ENCODE measurements around the gene LOX.

GRCh38 chr5:122073018-122073417, 5.0 kb downstream of the LOX start:
- TF ChIP-seq, protein P1, sequence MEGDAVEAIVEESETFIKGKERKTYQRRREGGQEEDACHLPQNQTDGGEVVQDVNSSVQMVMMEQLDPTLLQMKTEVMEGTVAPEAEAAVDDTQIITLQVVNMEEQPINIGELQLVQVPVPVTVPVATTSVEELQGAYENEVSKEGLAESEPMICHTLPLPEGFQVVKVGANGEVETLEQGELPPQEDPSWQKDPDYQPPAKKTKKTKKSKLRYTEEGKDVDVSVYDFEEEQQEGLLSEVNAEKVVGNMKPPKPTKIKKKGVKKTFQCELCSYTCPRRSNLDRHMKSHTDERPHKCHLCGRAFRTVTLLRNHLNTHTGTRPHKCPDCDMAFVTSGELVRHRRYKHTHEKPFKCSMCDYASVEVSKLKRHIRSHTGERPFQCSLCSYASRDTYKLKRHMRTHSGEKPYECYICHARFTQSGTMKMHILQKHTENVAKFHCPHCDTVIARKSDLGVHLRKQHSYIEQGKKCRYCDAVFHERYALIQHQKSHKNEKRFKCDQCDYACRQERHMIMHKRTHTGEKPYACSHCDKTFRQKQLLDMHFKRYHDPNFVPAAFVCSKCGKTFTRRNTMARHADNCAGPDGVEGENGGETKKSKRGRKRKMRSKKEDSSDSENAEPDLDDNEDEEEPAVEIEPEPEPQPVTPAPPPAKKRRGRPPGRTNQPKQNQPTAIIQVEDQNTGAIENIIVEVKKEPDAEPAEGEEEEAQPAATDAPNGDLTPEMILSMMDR (IDR thresholded peaks at IDR 0.05), result no peak
- TF ChIP-seq POLR2A (IDR thresholded peaks at IDR 0.05), result no peak
- no peak for TF ChIP-seq POLR2AphosphoS5 (IDR thresholded peaks at IDR 0.05)
- no peak for TF ChIP-seq EP300 (IDR thresholded peaks at IDR 0.05)

All from gastroesophageal sphincter (tissue), 3 donors.